Middle frontal gyrus (tissue), 1 donor: ENCODE data around the gene DTX2.
"Not testable (repeated sequence)": the region's sequence is repeated elsewhere in the genome, so short reads cannot be mapped to it uniquely, and the experiment has no call there.

Experiments used
- DNase-seq: peaks from one replicate; pipeline ENCODE4 v3.0.0-alpha.2; 2015; ENCODE audit warnings: low spot score; ENCODE audit errors: extremely low spot score

DTX2 gene

DNA sequence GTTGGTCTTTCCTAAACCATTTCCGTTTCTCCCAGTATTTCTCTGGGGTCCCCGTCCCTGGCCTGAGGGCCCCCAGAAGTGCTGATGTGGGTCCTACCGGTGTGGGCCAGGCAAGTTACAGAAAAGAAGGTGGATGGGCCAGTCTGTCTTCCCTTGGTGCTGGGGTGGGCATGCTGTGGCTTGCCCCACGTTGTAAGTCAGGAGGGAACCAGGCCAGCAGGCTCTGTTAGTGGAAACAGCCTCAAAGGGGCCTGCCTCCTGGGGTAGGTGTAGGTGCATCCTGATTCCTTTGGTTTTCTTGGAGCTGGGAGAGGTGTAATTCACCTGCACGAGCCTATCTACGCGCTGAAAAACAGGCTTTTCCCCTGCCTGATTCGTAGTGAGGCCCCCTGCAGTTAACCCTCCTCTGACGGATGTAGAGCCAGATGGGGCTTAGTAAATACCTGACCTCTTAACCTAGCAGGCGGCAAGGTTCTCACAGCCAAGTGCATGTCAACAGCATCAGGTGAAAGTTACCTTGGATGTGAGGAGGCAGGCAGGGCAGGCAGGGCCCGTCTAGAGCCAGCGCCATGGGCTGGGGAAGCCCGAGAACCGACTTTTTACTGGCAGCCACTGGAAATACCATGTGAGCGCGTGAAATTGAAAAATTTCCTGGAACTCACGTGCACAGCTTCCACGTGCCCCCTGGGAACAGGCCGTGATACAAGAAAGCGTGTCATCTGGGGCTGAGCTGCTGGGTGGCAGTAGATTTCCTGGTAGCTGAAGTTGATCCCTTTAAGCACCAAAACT is 24.5 kb downstream of the DTX2 start:
- DNase-seq, result not testable (repeated sequence)

DNA sequence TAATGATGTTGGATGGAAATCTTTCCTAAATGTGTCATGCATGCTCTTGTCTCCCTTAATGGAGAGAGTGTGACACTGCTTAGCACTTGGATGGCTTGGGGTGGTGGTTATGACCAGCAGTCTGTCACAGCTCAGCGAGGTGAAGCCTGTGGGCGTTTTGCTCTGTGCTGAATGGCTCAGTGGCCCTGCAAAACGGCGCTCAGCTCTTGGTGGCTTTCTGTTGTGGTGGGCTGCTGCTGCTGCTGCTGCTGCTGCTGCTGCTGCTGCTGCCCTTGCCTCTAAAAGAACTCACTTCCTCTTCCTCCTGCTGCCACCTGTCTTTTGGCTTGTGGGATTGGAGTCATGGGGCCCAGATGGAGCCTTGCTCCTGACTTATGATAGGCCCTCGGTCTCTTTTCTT is 25.1 kb downstream of the DTX2 start:
- DNase-seq, result not testable (repeated sequence)

DNA sequence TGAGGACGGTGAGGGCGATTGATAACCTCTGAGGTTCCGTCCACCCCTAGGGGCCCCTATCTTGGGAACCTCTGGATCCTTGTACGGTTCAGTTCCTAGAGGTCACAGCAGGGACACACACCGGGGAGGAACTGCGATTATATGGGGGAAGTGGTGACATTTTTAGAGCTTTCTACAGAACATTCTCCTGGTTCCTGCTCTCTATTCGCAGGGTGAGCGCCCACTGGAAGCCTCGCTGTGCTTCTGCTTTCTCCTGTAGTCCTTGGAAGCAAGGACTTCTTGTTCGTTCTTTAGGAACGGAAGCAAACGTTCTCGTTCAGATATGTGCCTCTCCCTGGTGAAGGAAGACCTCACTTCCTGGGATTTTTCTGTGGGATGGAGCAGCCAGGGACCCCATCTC is 26.5 kb downstream of the DTX2 start:
- DNase-seq, result not testable (repeated sequence)

DNA sequence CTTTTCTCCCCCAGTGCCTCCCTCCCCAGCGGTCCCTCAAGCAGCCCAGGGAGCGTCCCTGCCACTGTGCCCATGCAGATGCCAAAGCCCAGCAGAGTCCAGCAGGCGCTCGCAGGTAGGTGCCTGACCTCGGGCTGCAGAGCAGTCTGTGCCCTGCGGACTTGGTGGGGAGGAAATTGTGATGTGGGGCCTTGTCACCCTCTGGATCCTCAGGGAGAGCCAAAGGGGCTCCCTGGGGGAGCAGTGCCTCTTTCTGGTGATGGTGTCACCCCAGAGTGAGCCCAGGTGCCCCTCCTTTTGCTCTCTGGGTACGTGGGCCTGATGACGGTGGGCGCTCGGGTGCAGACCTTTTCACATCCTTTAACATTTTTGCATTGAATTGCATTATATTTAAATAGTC is 30.6 kb downstream of the DTX2 start:
- not testable (repeated sequence) for DNase-seq

DNA sequence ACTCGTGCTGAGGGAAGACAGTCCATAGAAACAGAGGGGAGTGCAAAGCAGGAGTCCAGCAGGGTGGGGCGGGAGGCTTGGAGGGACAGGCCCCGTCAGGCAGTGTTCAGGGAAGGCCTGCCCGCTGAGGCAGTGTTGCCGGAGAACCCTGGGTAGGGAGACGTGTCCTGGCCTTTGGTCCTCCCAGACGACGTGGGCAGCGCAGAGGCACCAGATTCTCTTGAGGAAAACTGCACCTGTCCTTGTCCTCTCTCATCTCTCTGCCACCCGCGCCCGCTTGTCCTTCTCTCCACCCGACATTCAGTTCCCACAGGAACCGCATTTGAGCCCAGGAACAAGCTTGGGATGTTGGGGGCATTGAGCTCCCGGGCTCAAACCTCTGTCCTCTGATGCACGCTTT is 34.2 kb downstream of the DTX2 start:
- DNase-seq, result not testable (repeated sequence)

DNA sequence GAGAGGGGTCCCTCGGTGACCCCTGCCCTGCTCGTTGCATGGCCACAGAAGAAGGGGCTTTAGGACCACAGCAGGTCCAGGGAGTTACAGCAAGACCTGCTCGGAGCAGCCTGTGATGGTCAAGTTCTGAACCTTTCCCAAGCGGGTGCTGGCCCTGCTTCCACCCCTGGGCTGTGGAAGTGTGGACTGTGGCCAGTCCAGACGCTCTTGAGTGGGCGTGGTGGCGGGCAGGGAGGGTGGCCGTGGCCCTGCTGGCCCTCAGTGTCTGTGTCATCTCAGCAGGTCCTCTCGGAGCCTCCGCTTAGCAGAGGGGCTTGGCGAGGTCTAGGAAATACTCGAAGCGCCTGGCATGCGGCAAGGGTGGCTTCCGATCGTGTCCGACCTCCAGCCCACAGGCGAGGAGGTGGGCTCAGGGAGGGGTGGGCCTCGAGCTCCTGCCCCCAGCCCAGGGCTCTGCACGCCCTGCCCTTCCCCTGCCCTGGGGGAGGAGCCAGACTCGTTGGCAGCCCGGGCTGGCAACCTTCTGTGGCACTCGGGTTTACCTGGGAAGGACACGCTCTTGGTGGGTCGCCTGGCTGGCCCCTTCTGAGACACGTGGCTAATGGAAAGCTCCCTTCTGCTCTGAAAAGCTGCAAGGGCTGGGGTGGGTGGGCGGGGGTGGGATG is 36.5 kb downstream of the DTX2 start:
- not testable (repeated sequence) for DNase-seq

DNA sequence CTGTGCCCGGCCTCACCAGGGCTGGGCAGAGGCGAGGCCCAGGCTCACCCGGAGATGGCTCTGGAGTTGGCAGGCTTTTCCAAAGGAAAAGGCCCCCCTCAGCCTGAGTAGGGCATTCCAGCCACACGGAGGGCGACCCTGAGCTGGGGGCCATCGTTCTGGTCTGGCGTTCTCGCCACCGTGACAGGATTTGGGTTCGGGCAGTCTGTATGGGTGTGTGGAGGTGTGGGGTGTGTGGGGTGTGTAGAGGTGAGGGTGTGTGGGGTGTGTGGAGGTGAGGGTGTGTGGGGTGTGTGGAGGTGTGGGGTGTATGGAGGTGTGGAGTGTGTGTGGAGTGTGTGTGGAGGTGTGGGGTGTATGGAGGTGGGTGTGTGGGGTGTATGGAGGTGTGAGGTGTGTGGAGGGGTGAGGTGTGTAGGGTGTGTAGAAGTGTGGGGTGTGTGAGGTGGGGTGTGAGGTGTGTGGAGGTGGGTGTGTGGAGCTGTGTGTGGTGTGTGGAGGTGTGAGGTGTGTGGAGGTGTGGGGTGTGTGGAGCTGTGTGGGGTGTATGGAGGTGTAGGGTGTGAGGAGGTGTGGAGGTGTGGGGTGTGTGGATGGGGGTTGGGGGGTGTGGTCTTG is 37.2 kb downstream of the DTX2 start:
- not testable (repeated sequence) for DNase-seq

DNA sequence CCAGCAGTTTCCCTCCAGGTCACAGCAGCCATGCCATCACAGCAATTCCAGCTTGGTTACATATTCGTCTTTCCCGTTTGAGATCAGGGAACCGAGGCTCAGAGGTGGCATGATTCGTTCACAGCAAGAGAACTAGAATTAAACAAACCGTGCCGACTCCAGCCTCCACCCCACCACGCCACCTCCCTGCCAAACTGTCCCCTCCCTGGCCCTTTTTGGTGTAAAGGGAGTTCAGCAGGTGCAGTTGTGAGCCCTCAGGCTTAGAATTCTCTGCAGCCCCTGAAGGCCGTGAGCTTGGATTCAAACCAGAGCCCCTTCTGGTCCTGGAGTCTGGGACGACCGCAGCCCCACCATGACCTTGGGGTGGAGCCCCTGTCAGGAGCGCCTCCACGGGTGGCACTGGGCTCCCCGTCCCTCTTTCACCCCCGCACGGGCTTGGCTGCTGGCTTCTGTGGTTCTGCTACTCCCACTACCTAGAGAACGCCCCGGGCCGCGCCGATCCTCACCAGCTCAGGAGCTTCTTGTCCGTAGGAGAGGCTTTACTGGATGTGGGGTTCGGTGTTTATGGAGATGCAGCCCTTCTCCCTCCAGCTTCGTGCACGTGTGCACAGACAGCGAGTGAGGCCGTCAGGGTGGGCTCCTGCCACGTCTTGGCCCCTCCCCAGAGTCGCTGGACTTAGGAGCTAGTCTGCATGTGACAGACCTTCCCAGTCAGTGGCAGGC is 37.9 kb downstream of the DTX2 start:
- DNase-seq, result not testable (repeated sequence)

DNA sequence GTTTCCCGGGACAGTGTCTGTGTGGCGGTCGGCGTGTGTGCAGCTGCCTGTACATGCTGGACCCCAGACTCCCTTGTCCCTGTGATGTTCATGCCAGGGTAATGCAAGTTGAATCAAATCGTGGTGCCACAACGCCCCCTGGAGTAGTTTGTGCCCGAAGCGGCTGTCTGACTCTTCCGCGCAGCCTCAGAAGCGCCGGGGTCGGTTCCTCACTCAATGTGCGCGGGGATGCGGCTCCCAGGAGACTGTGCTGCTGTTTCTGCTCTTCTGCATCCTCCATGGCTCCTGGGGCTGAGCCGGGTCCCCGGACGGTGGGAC is 38.4 kb downstream of the DTX2 start:
- DNase-seq, result not testable (repeated sequence)

DNA sequence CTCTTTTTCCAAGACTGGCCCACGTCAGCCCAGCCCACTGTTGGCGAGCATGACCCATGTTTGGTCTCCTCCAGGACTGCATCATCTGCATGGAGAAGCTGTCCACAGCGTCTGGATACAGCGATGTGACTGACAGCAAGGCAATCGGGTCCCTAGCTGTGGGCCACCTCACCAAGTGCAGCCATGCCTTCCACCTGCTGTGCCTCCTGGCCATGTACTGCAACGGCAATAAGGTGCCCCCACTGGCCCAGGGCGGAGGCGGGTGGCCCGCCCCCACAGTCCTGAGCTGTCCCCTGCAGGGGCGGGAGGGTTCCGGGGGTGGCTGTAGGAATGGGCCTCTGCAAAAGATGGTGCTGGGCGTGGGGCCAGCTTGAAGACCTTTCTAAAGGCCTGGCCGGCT is 40.7 kb downstream of the DTX2 start:
- not testable (repeated sequence) for DNase-seq

DNA sequence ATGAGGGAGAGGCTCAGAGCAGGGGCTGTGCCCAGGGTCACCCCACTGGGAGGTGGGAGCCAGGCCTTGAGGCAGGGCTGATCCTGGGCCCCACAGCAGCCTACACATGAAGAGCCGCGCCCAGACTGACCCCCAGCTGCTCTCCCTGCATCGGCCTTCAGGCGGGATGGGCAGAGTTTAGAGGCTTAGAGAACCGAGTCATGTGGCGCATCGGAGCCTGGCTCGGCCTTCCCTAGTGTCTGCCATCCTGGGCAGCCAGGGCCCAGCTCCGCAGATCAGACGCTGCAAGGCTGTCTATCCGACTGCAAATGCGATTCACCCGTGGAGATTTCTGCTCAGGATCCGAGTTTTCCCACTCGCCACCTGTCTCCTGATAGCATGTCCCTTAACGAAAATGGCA is 41.3 kb downstream of the DTX2 start:
- DNase-seq, result not testable (repeated sequence)

DNA sequence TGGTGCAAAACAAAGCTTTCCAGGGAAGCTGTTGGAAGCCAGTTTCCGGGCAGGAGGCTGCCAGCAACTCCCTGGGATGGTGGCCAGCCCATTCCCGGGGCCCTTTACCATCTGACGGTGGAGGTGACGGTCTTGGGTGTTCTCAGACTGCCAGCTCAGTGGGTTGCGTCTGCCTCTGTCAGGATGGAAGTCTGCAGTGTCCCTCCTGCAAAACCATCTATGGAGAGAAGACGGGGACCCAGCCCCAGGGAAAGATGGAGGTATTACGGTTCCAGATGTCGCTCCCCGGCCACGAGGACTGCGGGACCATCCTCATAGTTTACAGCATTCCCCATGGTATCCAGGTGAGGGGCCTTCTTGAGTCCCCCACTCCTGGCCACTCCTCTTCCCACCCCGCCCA is 41.7 kb downstream of the DTX2 start:
- DNase-seq, result not testable (repeated sequence)

DNA sequence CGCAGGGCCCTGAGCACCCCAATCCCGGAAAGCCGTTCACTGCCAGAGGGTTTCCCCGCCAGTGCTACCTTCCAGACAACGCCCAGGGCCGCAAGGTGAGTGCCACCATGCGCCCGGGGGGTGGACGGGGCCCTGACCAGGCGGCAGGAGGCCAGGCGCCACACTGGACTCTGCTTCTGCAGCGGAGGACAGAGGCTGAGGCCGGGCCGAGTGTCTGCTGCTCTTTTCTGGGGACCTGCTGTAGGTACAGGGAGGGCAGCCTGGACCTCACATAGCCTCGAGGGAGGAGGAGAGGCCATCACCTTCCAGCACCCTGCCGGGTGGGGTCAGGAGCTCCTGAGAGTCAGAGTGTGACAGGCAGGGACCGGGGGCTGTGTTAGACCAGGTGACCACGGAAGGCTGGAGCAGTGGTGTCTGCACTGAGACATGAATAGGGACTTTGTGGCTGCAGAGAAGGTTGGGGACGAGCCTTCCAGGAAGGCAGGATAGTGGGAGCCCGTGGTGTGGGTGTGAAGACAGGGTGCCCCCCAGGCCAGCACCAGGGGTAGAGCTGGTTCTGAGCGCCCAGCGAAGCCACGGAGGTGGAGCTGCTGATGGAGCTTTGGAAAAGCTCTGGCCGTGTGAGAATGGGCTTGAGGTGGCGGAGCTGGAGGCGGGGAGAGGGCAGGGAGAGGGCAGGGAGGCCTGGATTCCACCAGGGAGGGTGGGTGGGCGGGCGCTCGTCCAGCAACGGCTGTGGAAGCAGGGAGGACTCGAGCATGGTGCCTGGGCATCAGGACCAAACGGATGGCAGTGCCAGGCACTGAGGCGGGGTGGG is 43.0 kb downstream of the DTX2 start:
- DNase-seq, result not testable (repeated sequence)

DNA sequence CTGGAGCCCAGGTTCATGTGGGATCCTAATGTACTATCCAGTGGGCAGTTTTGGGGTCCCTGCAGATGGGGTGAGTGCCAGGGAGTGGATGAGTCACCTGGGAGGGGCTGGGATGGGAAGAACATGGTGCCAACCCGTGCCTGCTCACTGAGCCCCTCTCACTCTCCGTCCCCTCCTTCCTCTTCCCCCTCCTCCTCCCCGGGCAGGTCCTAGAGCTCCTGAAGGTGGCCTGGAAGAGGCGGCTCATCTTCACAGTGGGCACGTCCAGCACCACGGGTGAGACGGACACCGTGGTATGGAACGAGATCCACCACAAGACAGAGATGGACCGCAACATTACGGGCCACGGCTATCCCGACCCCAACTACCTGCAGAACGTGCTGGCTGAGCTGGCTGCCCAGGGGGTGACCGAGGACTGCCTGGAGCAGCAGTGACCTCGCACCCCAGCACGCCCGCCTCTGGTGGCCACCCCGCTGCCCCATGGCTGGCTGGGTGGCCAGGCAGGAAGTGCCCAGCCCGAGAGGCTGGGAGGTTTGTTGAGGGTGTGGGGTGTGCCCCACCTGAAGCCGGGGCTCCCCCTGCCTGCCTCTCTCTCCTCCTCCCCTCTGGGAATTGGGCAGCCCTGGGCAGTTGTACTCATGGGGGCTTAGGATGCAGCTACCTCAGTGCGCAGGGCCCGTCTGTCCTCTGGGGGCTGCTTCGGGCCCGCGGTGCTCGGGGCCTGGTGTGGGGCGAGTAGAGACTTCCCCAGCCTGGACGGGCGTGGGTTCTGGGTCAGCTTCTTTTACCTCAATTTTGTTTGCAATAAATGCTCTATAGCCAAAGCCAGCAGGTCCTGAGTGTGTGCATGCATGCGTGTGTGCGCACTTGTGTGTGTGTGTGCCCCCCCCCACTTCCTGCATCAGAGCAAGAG is 43.9 kb downstream of the DTX2 start:
- DNase-seq, result no peak

DNA sequence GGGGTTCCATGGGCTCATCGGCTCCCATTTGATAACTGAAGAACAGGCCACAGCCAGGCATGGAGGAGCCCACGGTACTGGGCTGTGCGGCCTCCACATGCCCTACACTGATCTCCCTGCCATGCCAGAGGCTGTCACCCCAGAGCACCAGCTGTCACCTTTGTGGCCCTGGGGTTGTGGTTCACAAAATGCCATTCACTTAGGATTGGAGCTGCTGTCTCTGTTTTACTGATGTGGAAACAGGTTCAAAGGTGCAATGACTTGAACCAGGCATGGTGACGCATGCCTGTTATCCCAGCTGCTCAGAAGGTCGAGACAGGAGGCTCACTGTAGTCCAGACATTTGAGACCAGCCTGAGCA is 44.6 kb downstream of the DTX2 start:
- DNase-seq, result no peak

DNA sequence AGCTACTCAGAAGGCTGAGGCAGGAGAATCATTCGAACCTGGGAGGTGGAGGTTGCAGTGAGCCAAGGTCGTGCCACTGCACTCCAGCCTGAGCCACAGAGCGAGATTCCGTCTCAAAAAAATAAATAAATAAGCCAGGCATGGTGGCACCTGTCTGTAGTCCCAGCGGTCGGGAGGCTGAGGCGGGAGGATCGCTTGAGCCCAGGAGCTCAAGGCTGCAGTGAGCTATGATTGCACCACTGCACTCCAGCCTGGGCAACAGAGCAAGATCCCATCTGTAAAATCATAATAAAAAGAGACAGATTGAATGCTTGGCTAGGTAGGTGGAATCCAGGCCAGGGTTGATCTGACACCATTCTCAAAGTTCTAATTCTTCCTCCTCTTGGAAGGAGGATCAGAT is 45.1 kb downstream of the DTX2 start:
- not testable (repeated sequence) for DNase-seq

DNA sequence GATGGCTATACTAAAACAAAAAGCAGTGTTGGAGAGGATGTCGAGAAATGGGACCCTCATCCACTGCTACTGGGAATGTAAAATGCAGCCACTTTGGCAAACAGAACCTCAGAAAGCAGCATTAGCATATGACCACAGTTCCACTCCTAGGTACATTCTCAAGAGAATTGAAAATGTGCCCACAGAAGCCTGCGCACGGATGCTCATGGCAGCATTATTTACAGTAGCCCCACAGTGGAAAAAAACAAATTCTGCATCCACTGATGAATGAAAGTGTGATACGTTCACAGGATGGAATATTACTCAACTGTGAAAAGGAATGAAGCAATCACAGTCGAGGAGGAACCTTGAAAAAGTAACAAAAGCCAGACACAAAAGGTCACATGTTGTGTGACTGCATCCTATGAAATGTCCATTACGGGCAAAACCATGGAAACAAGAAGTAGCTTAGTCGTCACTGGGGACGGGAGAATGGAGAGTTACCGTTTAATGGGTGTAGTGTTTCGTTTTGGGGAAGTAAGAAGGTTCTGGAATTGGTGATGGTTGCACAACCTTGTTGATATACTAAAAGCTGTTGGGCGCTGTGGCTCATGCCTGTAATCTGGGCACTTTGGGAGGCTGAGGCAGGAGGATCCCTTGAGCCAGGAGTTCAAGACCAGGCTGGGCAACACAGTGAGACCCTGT is 46.4 kb downstream of the DTX2 start:
- no peak for DNase-seq

DNA sequence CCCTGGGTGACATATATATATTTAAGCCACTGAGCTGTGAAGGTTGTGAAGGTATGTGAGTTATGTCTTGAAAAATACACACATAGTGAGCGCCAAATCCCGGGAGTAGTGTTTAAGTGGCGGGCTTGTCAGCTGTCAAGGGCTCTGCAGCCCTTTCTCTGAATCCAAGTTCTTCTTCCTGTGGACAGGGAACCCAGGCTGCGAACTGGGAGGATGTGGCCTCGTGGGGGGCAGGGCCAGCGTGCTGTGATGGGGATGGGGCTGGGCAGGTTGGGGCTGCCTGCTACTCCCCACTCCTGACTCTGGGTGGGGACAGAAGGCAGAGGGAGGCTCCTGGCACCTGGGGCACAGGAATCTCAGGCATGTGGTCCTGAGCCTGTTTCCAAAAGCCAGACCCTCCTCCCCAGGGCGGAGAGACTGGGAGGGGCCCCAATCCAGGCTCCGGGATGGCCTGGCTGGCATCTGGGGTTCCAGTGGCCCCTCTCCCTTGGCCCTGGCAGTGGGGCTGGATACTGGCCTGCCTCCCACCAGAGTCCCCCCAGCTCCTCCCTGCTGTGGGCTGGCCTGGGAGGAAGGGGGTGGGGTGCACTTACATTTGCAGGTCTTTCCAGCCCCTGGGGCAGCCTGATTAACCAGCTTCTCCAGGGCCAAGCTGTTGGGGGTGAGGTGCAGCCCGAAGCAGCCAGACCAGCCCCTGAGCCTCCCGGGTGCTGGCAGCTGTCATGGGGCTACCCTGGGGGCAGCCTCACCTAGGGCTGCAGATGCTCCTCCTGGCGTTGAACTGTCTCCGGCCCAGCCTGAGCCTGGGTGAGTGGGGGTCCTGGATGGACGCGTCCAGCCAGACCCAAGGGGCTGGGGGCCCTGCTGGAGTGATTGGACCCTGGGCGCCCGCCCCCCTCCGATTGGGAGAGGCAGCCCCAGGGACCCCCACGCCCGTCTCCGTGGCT is 48.7 kb downstream of the DTX2 start, which contains the start of gene UPK3B:
Gene UPK3B, plus strand, starts transcription at position 622 of the 947 bp plus-strand sequence. Its CDS starts 101 bp downstream, at position 723.
- DNase-seq, result no peak
